ENCODE results near the gene CABLES2.

DNA sequence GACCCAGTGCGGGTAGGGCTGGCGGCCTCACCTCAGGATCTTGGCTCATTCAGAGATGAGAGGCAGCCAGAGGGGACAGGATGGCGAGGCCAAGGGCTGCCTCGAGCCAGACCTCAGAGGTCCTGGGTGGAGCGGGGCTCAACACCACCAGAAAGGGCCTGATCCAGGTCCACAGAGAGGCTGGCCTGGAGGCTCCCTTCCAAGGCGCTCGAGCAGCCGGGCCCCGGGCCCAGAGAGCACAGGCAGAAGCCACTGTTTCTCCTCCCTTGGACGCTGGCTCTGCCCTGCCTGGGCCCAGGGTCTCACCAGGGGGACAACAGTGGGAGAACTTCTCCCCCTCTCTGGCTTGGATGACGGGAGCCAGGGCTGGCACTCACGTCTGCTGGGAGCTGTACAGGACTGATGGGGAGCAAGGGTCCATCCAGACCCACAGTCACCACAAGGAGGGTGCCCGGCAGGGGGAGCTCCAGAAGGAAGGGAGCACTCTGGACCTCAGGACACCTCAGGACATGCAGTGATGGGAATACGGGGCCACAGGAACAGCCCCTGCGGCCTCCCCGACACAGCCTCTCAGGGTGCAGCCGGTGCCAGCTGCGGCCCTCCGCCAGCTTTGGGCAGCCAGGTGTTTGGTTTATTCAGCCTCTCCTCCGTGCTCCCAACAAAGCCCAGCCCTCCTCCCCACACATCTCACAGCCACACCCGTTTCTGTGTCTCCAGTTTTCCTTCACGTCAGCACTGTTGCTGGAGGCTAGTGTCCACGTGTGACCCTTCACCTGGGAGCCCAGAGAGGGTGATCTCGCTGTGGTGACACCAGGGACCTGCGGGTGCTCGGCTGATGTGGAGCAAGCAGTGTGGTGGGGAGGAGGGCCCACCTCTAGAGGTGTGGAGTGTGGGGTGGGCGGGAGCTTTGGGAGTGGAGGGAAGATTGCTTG is 11.5 kb downstream of the CABLES2 start:
- TF ChIP-seq ARNTL (CRISPR knock-in tag; IDR thresholded peaks at IDR 0.05; ENCODE audit: borderline replicate concordance, low read depth): no peak
- TF ChIP-seq, protein P1, sequence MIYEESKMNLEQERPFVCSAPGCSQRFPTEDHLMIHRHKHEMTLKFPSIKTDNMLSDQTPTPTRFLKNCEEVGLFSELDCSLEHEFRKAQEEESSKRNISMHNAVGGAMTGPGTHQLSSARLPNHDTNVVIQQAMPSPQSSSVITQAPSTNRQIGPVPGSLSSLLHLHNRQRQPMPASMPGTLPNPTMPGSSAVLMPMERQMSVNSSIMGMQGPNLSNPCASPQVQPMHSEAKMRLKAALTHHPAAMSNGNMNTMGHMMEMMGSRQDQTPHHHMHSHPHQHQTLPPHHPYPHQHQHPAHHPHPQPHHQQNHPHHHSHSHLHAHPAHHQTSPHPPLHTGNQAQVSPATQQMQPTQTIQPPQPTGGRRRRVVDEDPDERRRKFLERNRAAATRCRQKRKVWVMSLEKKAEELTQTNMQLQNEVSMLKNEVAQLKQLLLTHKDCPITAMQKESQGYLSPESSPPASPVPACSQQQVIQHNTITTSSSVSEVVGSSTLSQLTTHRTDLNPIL (CRISPR knock-in tag; IDR thresholded peaks at IDR 0.05; ENCODE audit: low read depth): no peak
- TF ChIP-seq ZNF70 (CRISPR knock-in tag; IDR thresholded peaks at IDR 0.05): no peak
- TF ChIP-seq TCF4 (CRISPR knock-in tag; IDR thresholded peaks at IDR 0.05; ENCODE audit: borderline replicate concordance): no peak
- TF ChIP-seq ZFP3 (CRISPR knock-in tag; IDR thresholded peaks at IDR 0.05): no peak
- TF ChIP-seq, protein P2, sequence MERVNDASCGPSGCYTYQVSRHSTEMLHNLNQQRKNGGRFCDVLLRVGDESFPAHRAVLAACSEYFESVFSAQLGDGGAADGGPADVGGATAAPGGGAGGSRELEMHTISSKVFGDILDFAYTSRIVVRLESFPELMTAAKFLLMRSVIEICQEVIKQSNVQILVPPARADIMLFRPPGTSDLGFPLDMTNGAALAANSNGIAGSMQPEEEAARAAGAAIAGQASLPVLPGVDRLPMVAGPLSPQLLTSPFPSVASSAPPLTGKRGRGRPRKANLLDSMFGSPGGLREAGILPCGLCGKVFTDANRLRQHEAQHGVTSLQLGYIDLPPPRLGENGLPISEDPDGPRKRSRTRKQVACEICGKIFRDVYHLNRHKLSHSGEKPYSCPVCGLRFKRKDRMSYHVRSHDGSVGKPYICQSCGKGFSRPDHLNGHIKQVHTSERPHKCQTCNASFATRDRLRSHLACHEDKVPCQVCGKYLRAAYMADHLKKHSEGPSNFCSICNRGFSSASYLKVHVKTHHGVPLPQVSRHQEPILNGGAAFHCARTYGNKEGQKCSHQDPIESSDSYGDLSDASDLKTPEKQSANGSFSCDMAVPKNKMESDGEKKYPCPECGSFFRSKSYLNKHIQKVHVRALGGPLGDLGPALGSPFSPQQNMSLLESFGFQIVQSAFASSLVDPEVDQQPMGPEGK (CRISPR knock-in tag; IDR thresholded peaks at IDR 0.05; ENCODE audit: borderline replicate concordance): no peak

Measured in SK-N-SH treated with all-trans-retinoic acid at 6 μM for 48 hours (cell line).